H1 (cell line): ENCODE measurements around the gene MLLT6. TPM values are rescaled to one million over a fixed set of nuclear protein-coding genes. Genes with fewer than 3 reads are reported as not detected.

Source experiments
- CTCF ChIA-PET: fragments of 300-600 bp; sonication (Branson Sonifier 250); formaldehyde crosslinking; loops from one replicate; lab custom pipeline; 2021; ENCODE audit not compliant: partially characterized antibody; lab: Charles Lee
- POLR2A ChIA-PET: fragments of 300-600 bp; sonication (Branson Sonifier 250); formaldehyde crosslinking; loops from one replicate; lab custom pipeline; 2021; ENCODE audit warnings: inconsistent platforms; ENCODE audit not compliant: partially characterized antibody; lab: Charles Lee
- DNase-seq, 2 experiments: peaks; one replicate each; pipeline versions ENCODE4 v3.0.0 to v3.0.0-alpha.2; 2010 to 2022; ENCODE audit warnings: low spot score in 2 of 2, low read depth in 1 of 2, mixed read lengths in 1 of 2
- FAIRE-seq: peaks from 2 replicates; lab custom pipeline; 2011; peaks lifted over from hg19 to GRCh38; lab: Jason Lieb, UNC
- H2AFZ ChIP-seq: 2 replicates; pipeline ENCODE4 v1.8.1; 2012; ENCODE audit warnings: low read length, inconsistent platforms
- H2AK5ac ChIP-seq: 2 replicates; pipeline ENCODE4 v1.6.1; 2013; ENCODE audit warnings: low read depth, low read length
- H2BK120ac ChIP-seq: replicated peaks from 2 replicates; pipeline ENCODE3; 2013; ENCODE audit warnings: low read depth, low read length, inconsistent platforms
- H2BK12ac ChIP-seq: 2 replicates; pipeline ENCODE4 v1.6.1; 2013; ENCODE audit warnings: low read depth, low read length
- H2BK15ac ChIP-seq: 2 replicates; pipeline ENCODE4 v1.6.1; 2013; ENCODE audit warnings: low read length
- H2BK20ac ChIP-seq: 2 replicates; pipeline ENCODE4 v1.6.1; 2013; ENCODE audit warnings: low read length
- H2BK5ac ChIP-seq: 2 replicates; pipeline ENCODE4 v1.6.1; 2013; ENCODE audit warnings: low read depth, low read length
- H3K14ac ChIP-seq: 2 replicates; pipeline ENCODE4 v1.6.1; 2013; ENCODE audit warnings: inconsistent platforms; ENCODE audit not compliant: insufficient read length
- H3K18ac ChIP-seq: 2 replicates; pipeline ENCODE4 v1.6.1; 2013; ENCODE audit warnings: low read length; ENCODE audit errors: extremely low read depth
- H3K23ac ChIP-seq: 2 replicates; pipeline ENCODE4 v1.6.1; 2013; ENCODE audit warnings: inconsistent platforms; ENCODE audit not compliant: insufficient read length
- H3K23me2 ChIP-seq: 2 replicates; pipeline ENCODE4 v1.6.1; 2013; ENCODE audit warnings: low read depth, low read length
- H3K27ac ChIP-seq: 2 replicates; pipeline ENCODE4 v1.6.1; 2011; ENCODE audit warnings: low read depth, low read length, inconsistent platforms
- H3K27me3 ChIP-seq, 4 experiments: replicated peaks in 1 of 4; 1 replicate in 1 of 4; 2 replicates in 3 of 4; pipeline versions ENCODE4 v1.6.1 to v1.8.1; 2011 to 2013; ENCODE audit warnings: low read length in 3 of 4, mild to moderate bottlenecking in 3 of 4, inconsistent platforms in 2 of 4, mixed read lengths in 2 of 4, moderate library complexity in 1 of 4; ENCODE audit not compliant: control insufficient read depth in 3 of 4, insufficient read depth in 3 of 4; ENCODE audit errors: extremely low read depth in 1 of 4
- H3K36me3 ChIP-seq, 4 experiments: 2 replicates each; pipeline versions ENCODE4 v1.6.1 to v1.8.1; 2011 to 2013; ENCODE audit warnings: mild to moderate bottlenecking in 4 of 4, low read length in 3 of 4, moderate library complexity in 2 of 4, control low read depth in 1 of 4, inconsistent platforms in 1 of 4; ENCODE audit not compliant: insufficient read depth in 4 of 4, control insufficient read depth in 2 of 4
- H3K4ac ChIP-seq: replicated peaks from 2 replicates; pipeline ENCODE3; 2013; ENCODE audit warnings: low read length, low read depth, mixed read lengths, inconsistent platforms; ENCODE audit not compliant: insufficient read length
- H3K4me1 ChIP-seq, 4 experiments: replicated peaks in 1 of 4; 1 replicate in 1 of 4; 2 replicates in 3 of 4; pipeline versions ENCODE4 v1.6.1 to v1.8.1; 2011 to 2013; ENCODE audit warnings: low read length in 3 of 4, inconsistent platforms in 2 of 4, mixed read lengths in 1 of 4; ENCODE audit not compliant: insufficient read depth in 4 of 4, control insufficient read depth in 3 of 4
- H3K4me2 ChIP-seq, 2 experiments: 2 replicates each; pipeline versions ENCODE4 v1.6.1 to v1.8.1; 2011 to 2013; ENCODE audit warnings: low read depth in 2 of 2, low read length in 2 of 2, control low read depth in 1 of 2, inconsistent platforms in 1 of 2, mild to moderate bottlenecking in 1 of 2; ENCODE audit not compliant: insufficient read depth in 1 of 2
- H3K4me3 ChIP-seq, 4 experiments: fragments of 200-600, 300-600 bp in 1 of 4; sonication (generic), shearing (Covaris generic), sonication (Bioruptor Twin) in 1 of 4; 2 replicates each; pipeline versions ENCODE4 v1.5.1 to v1.8.1; 2011 to 2016; ENCODE audit warnings: low read length in 4 of 4, low read depth in 3 of 4, control low read depth in 2 of 4, inconsistent platforms in 2 of 4, mild to moderate bottlenecking in 2 of 4, mixed read lengths in 1 of 4, moderate library complexity in 1 of 4; ENCODE audit not compliant: insufficient read depth in 2 of 4; ENCODE audit errors: extremely low read depth in 1 of 4
- H3K56ac ChIP-seq: replicated peaks from 2 replicates; pipeline ENCODE3; 2013; ENCODE audit warnings: low read depth, mild to moderate bottlenecking, mixed read lengths, low read length, inconsistent platforms; ENCODE audit not compliant: insufficient read length
- H3K79me1 ChIP-seq: 2 replicates; pipeline ENCODE4 v1.6.1; 2013; ENCODE audit warnings: low read depth, low read length, control low read depth
- H3K79me2 ChIP-seq, 2 experiments: 2 replicates each; pipeline versions ENCODE4 v1.6.1 to v1.8.1; 2012 to 2013; ENCODE audit warnings: low read length in 2 of 2, mild to moderate bottlenecking in 2 of 2, inconsistent platforms in 1 of 2; ENCODE audit not compliant: insufficient read depth in 2 of 2, control insufficient read depth in 1 of 2
- H3K9ac ChIP-seq, 4 experiments: replicated peaks in 1 of 4; 1 replicate in 1 of 4; 2 replicates in 3 of 4; pipeline versions ENCODE4 v1.6.1 to v1.8.1; 2011 to 2013; ENCODE audit warnings: low read depth in 3 of 4, low read length in 3 of 4, control low read depth in 2 of 4, mild to moderate bottlenecking in 2 of 4, moderate library complexity in 2 of 4, inconsistent platforms in 1 of 4; ENCODE audit errors: extremely low read depth in 1 of 4
- H3K9me3 ChIP-seq, 2 experiments: 2 replicates each; pipeline versions ENCODE4 v1.6.1 to v1.8.1; 2012 to 2013; ENCODE audit warnings: mild to moderate bottlenecking in 2 of 2, moderate library complexity in 2 of 2, control low read depth in 1 of 2, inconsistent platforms in 1 of 2, low read depth in 1 of 2, low read length in 1 of 2, mixed read lengths in 1 of 2; ENCODE audit not compliant: insufficient read depth in 2 of 2
- H4K20me1 ChIP-seq, 2 experiments: replicated peaks in 1 of 2; 2 replicates each; pipeline versions ENCODE3 to v1.8.1; 2011 to 2013; ENCODE audit warnings: inconsistent platforms in 2 of 2, low read length in 2 of 2, mild to moderate bottlenecking in 1 of 2; ENCODE audit not compliant: insufficient read depth in 2 of 2, control insufficient read depth in 1 of 2
- H4K5ac ChIP-seq: 2 replicates; pipeline ENCODE4 v1.6.1; 2013; ENCODE audit warnings: low read length, low read depth, mixed read lengths, inconsistent platforms; ENCODE audit not compliant: insufficient read length
- H4K8ac ChIP-seq: 2 replicates; pipeline ENCODE4 v1.8.0; 2013; ENCODE audit warnings: mild to moderate bottlenecking, moderate library complexity, low read length, inconsistent platforms; ENCODE audit not compliant: insufficient read depth; ENCODE audit errors: extremely low read depth
- H4K91ac ChIP-seq: replicated peaks from 2 replicates; pipeline ENCODE3; 2013; ENCODE audit warnings: low read length, mixed read lengths, inconsistent platforms; ENCODE audit not compliant: insufficient read length
- BACH1 ChIP-seq: IDR thresholded peaks from 2 replicates; pipeline ENCODE4 v1.6.1; 2012; ENCODE audit warnings: low read length, improper control_type of control experiment
- CBX5 ChIP-seq: fragments of 300-800, 300-1000 bp; sonication (generic); IDR thresholded peaks from 2 replicates; pipeline ENCODE4 v1.7.1; 2016; ENCODE audit warnings: antibody characterized with exemption, low read length, low read depth
- CBX8 ChIP-seq: fragments of 300-800, 300-1000 bp; sonication (generic); IDR thresholded peaks from 2 replicates; pipeline ENCODE4 v1.7.1; 2016; ENCODE audit warnings: low read depth, low read length, borderline replicate concordance
- CHD2 ChIP-seq: IDR thresholded peaks from 2 replicates; pipeline ENCODE4 v1.6.1; 2012; ENCODE audit warnings: low read length, improper control_type of control experiment
- CREB1 ChIP-seq: IDR thresholded peaks from 2 replicates; pipeline ENCODE4 v1.6.1; 2012; ENCODE audit warnings: inconsistent platforms
- FOSL1 ChIP-seq: IDR thresholded peaks from 2 replicates; pipeline ENCODE4 v1.6.1; 2011; ENCODE audit warnings: mild to moderate bottlenecking, low read depth, low read length, moderate library complexity; ENCODE audit not compliant: insufficient read depth
- HDAC6 ChIP-seq: IDR thresholded peaks from one replicate; pipeline ENCODE4 v1.7.1; 2012; ENCODE audit warnings: low read depth, mild to moderate bottlenecking, inconsistent platforms, low read length, moderate library complexity
- MAFK ChIP-seq: IDR thresholded peaks from 2 replicates; pipeline ENCODE4 v1.6.1; 2012; ENCODE audit warnings: low read depth, mild to moderate bottlenecking, improper control_type of control experiment, low read length
- POLR2A ChIP-seq, 2 experiments: IDR thresholded peaks; 1 replicate in 1 of 2; 2 replicates in 1 of 2; pipeline ENCODE4 v1.6.1; 2011; ENCODE audit warnings: low read depth in 2 of 2, low read length in 2 of 2, mild to moderate bottlenecking in 2 of 2; ENCODE audit errors: control extremely low read depth in 1 of 2
- RBBP5 ChIP-seq: IDR thresholded peaks from 2 replicates; pipeline ENCODE4 v1.7.1; 2012; ENCODE audit warnings: low read depth, mild to moderate bottlenecking, inconsistent platforms, low read length, moderate library complexity, borderline replicate concordance
- SP4 ChIP-seq: IDR thresholded peaks from 2 replicates; pipeline ENCODE4 v1.6.1; 2012; ENCODE audit warnings: low read length, inconsistent platforms
- TAF7 ChIP-seq: optimal IDR thresholded peaks from 2 replicates; pipeline ENCODE3; 2011; ENCODE audit warnings: low read depth, mild to moderate bottlenecking, inconsistent platforms, low read length, moderate library complexity, borderline replicate concordance
- TEAD4 ChIP-seq: IDR thresholded peaks from 2 replicates; pipeline ENCODE4 v1.6.1; 2012; ENCODE audit warnings: low read depth, low read length, inconsistent platforms, mixed read lengths
- WGBS, 2 experiments: shearing (Covaris generic) in 1 of 2; methylation state at CpG; one replicate each; pipeline versions ENCODE4 v1.1.6 to v1.1.7; 2013 to 2015; ENCODE audit warnings: low lambda C conversion rate in 2 of 2, mixed read lengths in 2 of 2, inconsistent platforms in 1 of 2, low coverage in 1 of 2, missing lambda C conversion rate in 1 of 2; ENCODE audit not compliant: insufficient replicate concordance in 2 of 2, insufficient coverage in 1 of 2, insufficient read length in 1 of 2; ENCODE audit errors: extremely low coverage in 1 of 2, missing lambda C conversion rate in 1 of 2; 5-methylcytosine and 5-hydroxymethylcytosine counted together
- polyA plus RNA-seq, 7 experiments: library from polyadenylated mRNA; depleted of rRNA in 3 of 7; stranded (reverse) in 5 of 7; unstranded in 2 of 7; fragments of >200 nt in 5 of 7; fragments of 200-250 nt in 2 of 7; gene quantifications; 1 replicate in 5 of 7; 2 replicates in 1 of 7; 4 replicates in 1 of 7; pipeline versions ENCODE4 v1.2.1 to v1.2.3, GENCODE V29; 2011 to 2013; ENCODE audit warnings: missing spikeins in 2 of 7, mixed read lengths in 2 of 7
- total RNA-seq: library from RNA; stranded (reverse); fragmentation: NEBNext Ultra II Directional; extraction: Animal tissue kit (Norgen Biotek cat#: 25700); gene quantifications from 2 replicates; pipeline ENCODE4 v1.2.1, GENCODE V29; 2021

Gene MLLT6
- total and polyA plus RNA-seq, 2 of the 8 experiments (the other 6 are each of a cell fraction or from before 2014, with no cell fraction given) = 6.5 to 8.0 TPM

GRCh38 chr17:38658741-38659345, 46.2 kb upstream of the MLLT6 start:
- Histone ChIP-seq H3K4me2 (no peak overlapping the region), H2BK15ac (no peak overlapping the region), H3K79me1 (no peaks in the 10 kb centered on the region), H3K36me3 (no peaks in the 10 kb centered on the region; a peak in 1 of 8 replicates), H2BK12ac (0 out of 2 replicates have a peak overlapping the region, but pooled peaks have one; percentile 35), H3K4ac (no peak overlapping the region), H3K9ac (no peak overlapping the region), H4K5ac (no peak overlapping the region), H4K20me1 (no peaks in the 10 kb centered on the region), H3K18ac (no peak overlapping the region), H4K91ac (no peak overlapping the region), H3K56ac (no peak overlapping the region), H4K8ac (no peak overlapping the region; the same call in 1 of the 2 replicates), H3K79me2 (no peaks in the 10 kb centered on the region), H3K23me2 (no peaks in the 10 kb centered on the region), H2AFZ (no peak overlapping the region), H3K27ac (no peak overlapping the region), H2BK20ac (no peak overlapping the region), H3K27me3 (peaks cover 0 to 3% (median 0%) of the 10 kb centered on the region in 4 experiments; a peak in 2 of 7 replicates), H2BK5ac (no peak overlapping the region), H3K9me3 (no peaks in the 10 kb centered on the region), H3K23ac (no peak overlapping the region), H2BK120ac (no peak overlapping the region), H3K4me1 (peaks cover 0 to 20% (median 6%) of the 10 kb centered on the region in 4 experiments; a peak in 6 of 7 replicates), H3K14ac (no peak overlapping the region), H3K4me3 (no peak overlapping the region), H2AK5ac (no peak overlapping the region)
- POLR2A ChIA-PET = interaction anchor here (0.7 to 2.8 kb wide), 2 partner anchors 8 to 12 kb away, joined by 4 to 10 read pairs; no protein-coding TSS in a partner anchor
- CTCF ChIA-PET = interaction anchor here (1.0 to 29.5 kb wide), 7 partner anchors 53 to 381 kb away, joined by 3 to 795 read pairs (median 181); partner anchors contain the start of gene SRCIN1
- 93% methylated on average over 11 of the region's 13 CpGs; no CpG with 5 or more reads in 1 of the 2 experiments for WGBS, 2 experiments
- FAIRE-seq = no peak
- DNase-seq = no peak
- TF ChIP-seq TAF7 = no peak
- TF ChIP-seq CBX5 = no peak
- TF ChIP-seq HDAC6 = no peak
- TF ChIP-seq CREB1 = no peak
- TF ChIP-seq MAFK = no peak
- TF ChIP-seq RBBP5 = no peak
- TF ChIP-seq BACH1 = no peak
- TF ChIP-seq TEAD4 = no peak
- TF ChIP-seq CHD2 = no peak
- no peak for TF ChIP-seq FOSL1
- no peak for TF ChIP-seq POLR2A (IDR thresholded peaks at IDR 0.05; ENCODE audit: control extremely low read depth in 1 of 2, low read depth in 2 of 2, low read length in 2 of 2)
- no peak for TF ChIP-seq CBX8
- no peak for TF ChIP-seq SP4
